Fibroblast of villous mesenchyme (primary cell): Measurements from ENCODE around the gene LCORL. TPM values are rescaled to one million over a fixed set of nuclear protein-coding genes. Genes with fewer than 3 reads are reported as not detected.

ENCODE experiments used
- DNase-seq: peaks from one replicate; pipeline ENCODE4 v3.0.0-alpha.2; 2010; ENCODE audit warnings: low read depth
- H3K4me3 ChIP-seq: 2 replicates; pipeline ENCODE4 v1.5.1; 2011; ENCODE audit warnings: low read depth, mild to moderate bottlenecking, low read length
- total RNA-seq: library from RNA; depleted of rRNA; stranded (reverse); fragments of >200 nt; gene quantifications from 2 replicates; pipeline ENCODE4 v1.2.3, GENCODE V29; 2012
- TF ChIP-seq, protein P1 (sequence below): IDR thresholded peaks from 2 replicates; pipeline ENCODE4 v1.5.1; 2012; ENCODE audit warnings: low read depth, mild to moderate bottlenecking, low read length; ENCODE audit not compliant: insufficient read depth

The LCORL gene
- total RNA-seq, 1 donor: 19.4 TPM

DNA sequence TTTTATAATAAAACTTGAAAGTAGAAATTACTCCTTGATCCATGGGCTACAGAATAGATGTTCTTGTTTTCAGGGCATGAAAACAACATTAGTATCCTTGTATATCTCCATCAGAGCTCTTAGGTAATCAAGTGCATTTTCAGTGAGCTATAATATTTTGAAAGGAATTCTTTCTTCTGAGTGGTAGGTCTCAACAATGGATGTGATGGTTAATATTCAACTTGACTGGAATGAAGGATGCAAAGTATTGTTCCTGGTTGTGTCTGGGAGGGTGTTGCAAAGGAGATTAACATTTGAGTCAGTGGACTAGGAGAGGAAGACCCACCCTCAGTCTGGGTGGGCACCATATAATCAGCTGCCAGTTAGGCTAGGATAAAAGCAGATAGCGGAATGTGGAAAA is 100.1 kb downstream of the LCORL start:
- TF ChIP-seq, protein P1, sequence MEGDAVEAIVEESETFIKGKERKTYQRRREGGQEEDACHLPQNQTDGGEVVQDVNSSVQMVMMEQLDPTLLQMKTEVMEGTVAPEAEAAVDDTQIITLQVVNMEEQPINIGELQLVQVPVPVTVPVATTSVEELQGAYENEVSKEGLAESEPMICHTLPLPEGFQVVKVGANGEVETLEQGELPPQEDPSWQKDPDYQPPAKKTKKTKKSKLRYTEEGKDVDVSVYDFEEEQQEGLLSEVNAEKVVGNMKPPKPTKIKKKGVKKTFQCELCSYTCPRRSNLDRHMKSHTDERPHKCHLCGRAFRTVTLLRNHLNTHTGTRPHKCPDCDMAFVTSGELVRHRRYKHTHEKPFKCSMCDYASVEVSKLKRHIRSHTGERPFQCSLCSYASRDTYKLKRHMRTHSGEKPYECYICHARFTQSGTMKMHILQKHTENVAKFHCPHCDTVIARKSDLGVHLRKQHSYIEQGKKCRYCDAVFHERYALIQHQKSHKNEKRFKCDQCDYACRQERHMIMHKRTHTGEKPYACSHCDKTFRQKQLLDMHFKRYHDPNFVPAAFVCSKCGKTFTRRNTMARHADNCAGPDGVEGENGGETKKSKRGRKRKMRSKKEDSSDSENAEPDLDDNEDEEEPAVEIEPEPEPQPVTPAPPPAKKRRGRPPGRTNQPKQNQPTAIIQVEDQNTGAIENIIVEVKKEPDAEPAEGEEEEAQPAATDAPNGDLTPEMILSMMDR: no peak
- no peak for DNase-seq
- H3K4me3 ChIP-seq: no peak overlapping the region

DNA sequence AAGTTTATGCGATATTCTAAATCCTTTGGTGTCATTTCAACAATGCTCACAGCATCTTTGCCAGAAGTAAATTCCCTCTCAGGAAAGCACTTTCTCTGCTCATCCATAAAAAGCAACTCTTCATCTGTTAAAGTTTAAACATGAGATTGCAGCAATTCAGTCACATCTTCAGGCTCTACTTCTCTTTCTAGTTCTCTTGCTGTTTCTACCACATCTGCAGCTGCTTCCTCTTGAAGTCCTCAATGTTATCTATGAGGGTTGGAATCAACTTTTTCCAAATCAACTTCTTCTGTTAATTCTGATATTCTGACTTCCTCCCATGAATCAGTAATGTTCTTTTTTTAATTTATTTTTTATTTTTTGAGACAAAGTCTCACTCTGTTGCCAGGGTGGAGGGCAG is 100.9 kb downstream of the LCORL start:
- no peak overlapping the region for H3K4me3 ChIP-seq
- TF ChIP-seq, protein P1: no peak
- no peak for DNase-seq

DNA sequence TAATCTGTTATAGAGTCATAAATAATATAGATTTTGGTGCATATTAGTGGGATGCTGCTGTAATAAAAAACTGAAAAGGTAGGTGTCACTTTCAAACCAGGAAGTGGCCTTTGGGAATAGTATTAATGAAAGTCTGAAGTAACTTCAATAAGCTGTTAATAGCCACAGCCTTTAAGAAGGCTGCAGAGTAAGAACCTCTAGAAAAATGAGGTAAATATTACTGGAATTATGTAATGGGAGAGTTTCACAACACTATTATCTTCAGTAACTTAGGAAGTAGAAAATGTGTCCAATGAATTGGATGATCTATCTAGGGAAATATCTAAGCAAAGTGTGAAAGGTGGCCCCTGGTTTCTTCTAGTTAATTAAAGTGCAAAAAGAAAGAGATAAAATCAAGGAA is 106.1 kb downstream of the LCORL start:
- peak; percentile 42 for DNase-seq
- TF ChIP-seq, protein P1: no peak
- H3K4me3 ChIP-seq: no peak overlapping the region

DNA sequence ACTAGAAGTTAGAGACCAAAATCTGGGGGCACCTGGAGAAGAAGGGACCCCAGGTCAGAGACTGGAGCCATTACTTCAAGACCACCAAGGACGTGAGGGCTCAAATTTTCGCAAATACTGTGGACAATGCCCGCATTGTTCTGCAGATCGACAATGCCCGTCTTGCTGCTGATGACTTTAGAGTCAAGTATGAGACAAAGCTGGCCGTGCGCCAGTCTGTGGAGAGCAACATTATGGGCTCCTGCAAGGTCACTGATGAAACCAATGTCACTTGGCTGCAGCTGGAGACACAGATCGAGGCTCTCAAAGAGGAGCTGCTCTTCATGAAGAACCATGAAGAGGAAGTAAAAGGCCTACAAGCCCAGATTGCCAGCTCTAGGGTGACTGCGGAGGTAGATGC is 109.5 kb downstream of the LCORL start:
- H3K4me3 ChIP-seq: no peak overlapping the region
- no peak for DNase-seq
- TF ChIP-seq, protein P1: no peak

DNA sequence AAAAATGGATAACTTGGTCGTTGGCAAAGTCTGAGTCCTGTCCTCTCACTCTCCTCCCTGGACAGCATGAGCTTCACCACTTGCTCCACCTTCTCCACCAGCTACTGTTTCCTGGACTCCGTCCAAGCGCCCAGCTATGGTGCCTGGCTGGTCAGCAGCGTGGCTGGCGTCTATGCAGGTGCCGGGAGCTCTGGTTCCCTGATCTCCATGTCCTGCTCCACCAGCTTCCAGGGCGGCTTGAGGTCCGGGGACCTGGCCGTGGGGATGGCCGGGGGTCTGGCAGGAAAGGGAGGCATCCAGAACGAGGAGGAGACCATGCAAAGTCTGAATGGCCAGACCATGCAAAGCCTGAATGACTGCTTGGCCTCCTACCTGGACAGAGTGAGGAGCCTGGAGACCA is 109.9 kb downstream of the LCORL start:
- no peak overlapping the region for H3K4me3 ChIP-seq
- TF ChIP-seq, protein P1: no peak
- DNase-seq: no peak

DNA sequence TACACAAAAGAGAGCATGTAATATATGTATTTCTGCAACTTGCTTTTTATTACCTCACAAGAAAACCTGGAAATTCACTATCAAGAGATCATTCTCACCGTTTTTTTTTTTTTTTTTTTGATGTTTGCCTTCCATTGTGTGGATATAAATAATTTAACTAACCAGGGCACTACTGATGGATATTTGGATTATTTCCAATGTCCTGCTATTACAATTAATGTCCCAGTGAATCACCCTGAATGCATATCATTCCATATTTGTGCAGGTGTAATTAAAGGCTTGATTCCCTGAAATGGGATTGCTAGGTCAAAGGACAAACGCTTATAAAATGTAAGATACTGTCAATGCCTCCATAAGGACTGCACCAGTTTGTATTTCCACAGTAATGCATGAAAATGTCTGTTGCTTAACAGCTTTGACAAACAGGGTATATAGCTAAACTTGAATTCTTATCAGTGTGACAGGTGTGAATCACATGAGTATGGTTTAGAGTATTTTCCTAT is 123.0 kb downstream of the LCORL start:
- TF ChIP-seq, protein P1: no peak
- H3K4me3 ChIP-seq: no peak overlapping the region
- no peak for DNase-seq

DNA sequence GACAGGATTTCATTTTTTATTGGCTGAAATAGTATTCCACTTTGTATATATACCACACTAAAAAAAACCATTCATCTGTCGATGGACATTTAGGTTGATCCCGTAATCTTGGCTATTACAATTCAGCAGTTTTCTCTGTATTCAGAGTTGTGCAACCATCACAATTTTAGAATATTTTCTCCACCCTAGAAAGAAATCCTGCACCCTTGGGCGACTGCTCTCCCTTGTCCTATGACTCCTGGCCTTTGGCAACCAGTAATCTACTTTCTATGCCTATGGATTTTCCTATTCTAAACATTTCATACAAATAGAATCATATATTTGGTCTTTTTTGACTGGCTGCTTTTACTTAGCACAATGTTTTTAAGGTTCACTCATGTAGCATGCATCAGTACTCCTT is 126.1 kb downstream of the LCORL start:
- no peak overlapping the region for H3K4me3 ChIP-seq
- DNase-seq: no peak
- TF ChIP-seq, protein P1: no peak
